Activated CD4-positive, alpha-beta T cell treated with anti-CD3 and anti-CD28 coated beads, Interleukin-2, amount 10 ng/mL, durations not matched to agents 7 days and 5 days (primary cell): ENCODE data around the gene CYP2A13. TPM values are rescaled to one million over a fixed set of nuclear protein-coding genes. Genes with fewer than 3 reads are reported as not detected.
"Not testable (repeated sequence)": the region's sequence is repeated elsewhere in the genome, so short reads cannot be mapped to it uniquely, and the experiment has no call there.

Experiments
- CTCF ChIA-PET: fragments of 350-600 bp; sonication (Branson Sonifier 250); formaldehyde crosslinking; loops from one replicate; lab custom pipeline; 2021; ENCODE audit warnings: antibody characterized with exemption; lab: Charles Lee
- POLR2A ChIA-PET: fragments of 350-600 bp; sonication (Branson Sonifier 250); formaldehyde crosslinking; loops from one replicate; lab custom pipeline; 2021; ENCODE audit warnings: antibody characterized with exemption; lab: Charles Lee
- DNase-seq: peaks from one replicate; pipeline ENCODE4 v3.0.0-alpha.2; 2020
- H3K27ac Mint-ChIP-seq: one replicate; pipeline ENCODE4 v1.8.0; 2021; ENCODE audit warnings: mild to moderate bottlenecking, moderate library complexity, mixed read lengths
- H3K27me3 Mint-ChIP-seq: one replicate; pipeline ENCODE4 v1.8.0; 2021; ENCODE audit warnings: mixed read lengths
- H3K36me3 Mint-ChIP-seq: one replicate; pipeline ENCODE4 v1.8.0; 2021; ENCODE audit warnings: low read depth, mixed read lengths
- H3K4me1 Mint-ChIP-seq: one replicate; pipeline ENCODE4 v1.8.0; 2021; ENCODE audit warnings: mixed read lengths
- H3K4me3 Mint-ChIP-seq: one replicate; pipeline ENCODE4 v1.8.0; 2021; ENCODE audit warnings: mild to moderate bottlenecking, moderate library complexity, mixed read lengths
- H3K9me3 Mint-ChIP-seq: one replicate; pipeline ENCODE4 v1.8.0; 2021; ENCODE audit warnings: mixed read lengths
- total RNA-seq, 2 experiments: library from RNA; stranded (reverse); gene quantifications; one replicate each; pipeline ENCODE4 v1.2.3, GENCODE V29; 2021

The CYP2A13 gene
- total RNA-seq = not detected

- no peak within 1 kb of the TSS for H3K4me3 Mint-ChIP-seq
- DNase-seq = no peak
- H3K4me1 Mint-ChIP-seq = no peaks in the 10 kb centered on the region
- H3K27ac Mint-ChIP-seq = no peak within 1 kb of the TSS
- H3K9me3 Mint-ChIP-seq = no peaks in the 10 kb centered on the region
- H3K27me3 Mint-ChIP-seq = peaks cover 56% of the 10 kb centered on the region
- ChIA-PET POLR2A (no interaction called here), CTCF (no interaction called here)
- no peaks in the 10 kb centered on the region for H3K36me3 Mint-ChIP-seq
These were observed at the start of gene CYP2A13 for GRCh38 chr19:41088151-41088550. Gene CYP2A13, plus strand, starts transcription at chr19:41088451. Its CDS starts 21 bp downstream, at chr19:41088472.

- ChIA-PET POLR2A (no interaction called here), CTCF (no interaction called here)
- no peak for DNase-seq
- Mint-ChIP-seq H3K27me3 (peaks cover 25% of the 10 kb centered on the region), H3K4me3 (no peak overlapping the region), H3K9me3 (peaks cover 4% of the 10 kb centered on the region), H3K4me1 (no peaks in the 10 kb centered on the region), H3K36me3 (no peaks in the 10 kb centered on the region), H3K27ac (no peak overlapping the region)
These were observed 48.4 kb upstream of the CYP2A13 start for GRCh38 chr19:41039806-41040205.

GRCh38 chr19:41045095-41045494 is 43.2 kb upstream of the CYP2A13 start:
- peaks cover 21% of the 10 kb centered on the region for H3K27me3 Mint-ChIP-seq
- POLR2A ChIA-PET, H3K36me3 Mint-ChIP-seq, H3K4me1 Mint-ChIP-seq, H3K9me3 Mint-ChIP-seq, DNase-seq, CTCF ChIA-PET, H3K4me3 Mint-ChIP-seq, H3K27ac Mint-ChIP-seq: not testable (repeated sequence)

GRCh38 chr19:41050426-41050825 is 37.8 kb upstream of the CYP2A13 start:
- no peak for DNase-seq
- ChIA-PET CTCF (no interaction called here), POLR2A (no interaction called here)
- H3K9me3 Mint-ChIP-seq = no peaks in the 10 kb centered on the region
- H3K4me3 Mint-ChIP-seq = no peak overlapping the region
- peaks cover 19% of the 10 kb centered on the region for H3K27me3 Mint-ChIP-seq
- H3K36me3 Mint-ChIP-seq = no peaks in the 10 kb centered on the region
- no peak overlapping the region for H3K27ac Mint-ChIP-seq
- no peaks in the 10 kb centered on the region for H3K4me1 Mint-ChIP-seq

- CTCF ChIA-PET = interaction anchor here (0.7 kb wide), 1 partner anchor 899 kb away, joined by 3 read pairs; no protein-coding TSS in a partner anchor
- H3K9me3 Mint-ChIP-seq, POLR2A ChIA-PET, DNase-seq, H3K36me3 Mint-ChIP-seq, H3K27ac Mint-ChIP-seq, H3K4me1 Mint-ChIP-seq, H3K4me3 Mint-ChIP-seq: not testable (repeated sequence)
- peaks cover 19% of the 10 kb centered on the region for H3K27me3 Mint-ChIP-seq
These were observed 36.1 kb upstream of the CYP2A13 start for GRCh38 chr19:41052162-41052561.

GRCh38 chr19:41053331-41053730 is 34.9 kb upstream of the CYP2A13 start:
- H3K4me1 Mint-ChIP-seq, H3K36me3 Mint-ChIP-seq, DNase-seq, CTCF ChIA-PET, H3K4me3 Mint-ChIP-seq, H3K9me3 Mint-ChIP-seq, H3K27ac Mint-ChIP-seq, POLR2A ChIA-PET: not testable (repeated sequence)
- peaks cover 21% of the 10 kb centered on the region for H3K27me3 Mint-ChIP-seq

GRCh38 chr19:41064974-41065569 is 23.2 kb upstream of the CYP2A13 start:
- no peaks in the 10 kb centered on the region for H3K36me3 Mint-ChIP-seq
- H3K27ac Mint-ChIP-seq = no peak overlapping the region
- H3K9me3 Mint-ChIP-seq = no peaks in the 10 kb centered on the region
- no peak for DNase-seq
- ChIA-PET POLR2A (no interaction called here), CTCF (interaction anchor here (0.6 to 1.2 kb wide), 4 partner anchors 8 to 789 kb away, joined by 3 read pairs; no protein-coding TSS in a partner anchor)
- H3K27me3 Mint-ChIP-seq = peaks cover 41% of the 10 kb centered on the region
- H3K4me1 Mint-ChIP-seq = no peaks in the 10 kb centered on the region
- no peak overlapping the region for H3K4me3 Mint-ChIP-seq

GRCh38 chr19:41076286-41076685 is 12.0 kb upstream of the CYP2A13 start:
- H3K4me3 Mint-ChIP-seq = no peak overlapping the region
- H3K4me1 Mint-ChIP-seq = no peaks in the 10 kb centered on the region
- ChIA-PET CTCF (no interaction called here), POLR2A (no interaction called here)
- H3K36me3 Mint-ChIP-seq = no peaks in the 10 kb centered on the region
- peaks cover 42% of the 10 kb centered on the region for H3K27me3 Mint-ChIP-seq
- no peak overlapping the region for H3K27ac Mint-ChIP-seq
- H3K9me3 Mint-ChIP-seq = peaks cover 8% of the 10 kb centered on the region
- DNase-seq = no peak

GRCh38 chr19:41083516-41083915 is 4.7 kb upstream of the CYP2A13 start:
- peaks cover 36% of the 10 kb centered on the region for H3K27me3 Mint-ChIP-seq
- no peaks in the 10 kb centered on the region for H3K4me1 Mint-ChIP-seq
- CTCF ChIA-PET = no interaction called here

GRCh38 chr19:41085748-41086415 is 2.4 kb upstream of the CYP2A13 start:
- Mint-ChIP-seq H3K4me3 (no peak overlapping the region), H3K4me1 (no peaks in the 10 kb centered on the region), H3K36me3 (no peaks in the 10 kb centered on the region), H3K9me3 (no peaks in the 10 kb centered on the region), H3K27ac (no peak overlapping the region), H3K27me3 (peaks cover 50% of the 10 kb centered on the region)
- DNase-seq = no peak
- ChIA-PET CTCF (interaction anchor here (0.7 kb wide), 1 partner anchor 109 kb away, joined by 4 read pairs; no protein-coding TSS in a partner anchor), POLR2A (no interaction called here)

More at GRCh38 chr19:41083516-41083915, 4.7 kb upstream of the CYP2A13 start:
- H3K4me3 Mint-ChIP-seq = no peak overlapping the region
- no peak for DNase-seq
- H3K27ac Mint-ChIP-seq = no peak overlapping the region
- H3K36me3 Mint-ChIP-seq = no peaks in the 10 kb centered on the region
- POLR2A ChIA-PET = no interaction called here
- peaks cover 5% of the 10 kb centered on the region for H3K9me3 Mint-ChIP-seq

GRCh38 chr19:41089959-41090358 is 1.7 kb downstream of the CYP2A13 start:
- Mint-ChIP-seq H3K27me3 (peaks cover 49% of the 10 kb centered on the region), H3K4me3 (no peak overlapping the region), H3K4me1 (no peaks in the 10 kb centered on the region), H3K36me3 (no peaks in the 10 kb centered on the region), H3K27ac (no peak overlapping the region), H3K9me3 (no peaks in the 10 kb centered on the region)
- POLR2A ChIA-PET = no interaction called here
- no peak for DNase-seq
- CTCF ChIA-PET = interaction anchor here (0.9 kb wide), 1 partner anchor 120 kb away, joined by 3 read pairs; no protein-coding TSS in a partner anchor

GRCh38 chr19:41095703-41096102 is 7.5 kb downstream of the CYP2A13 start:
- CTCF ChIA-PET = no interaction called here
- no peak for DNase-seq
- H3K9me3 Mint-ChIP-seq = peaks cover 3% of the 10 kb centered on the region
- H3K27me3 Mint-ChIP-seq = peaks cover 33% of the 10 kb centered on the region
- no peaks in the 10 kb centered on the region for H3K36me3 Mint-ChIP-seq
- H3K4me1 Mint-ChIP-seq = peaks cover 3% of the 10 kb centered on the region
- H3K27ac Mint-ChIP-seq = no peak overlapping the region
- no peak overlapping the region for H3K4me3 Mint-ChIP-seq
- POLR2A ChIA-PET = no interaction called here

- no peak overlapping the region for H3K4me3 Mint-ChIP-seq
These were observed 8.1 kb downstream of the CYP2A13 start for GRCh38 chr19:41096353-41096752.

More at GRCh38 chr19:41096353-41096752, 8.1 kb downstream of the CYP2A13 start:
- Mint-ChIP-seq H3K9me3 (peaks cover 5% of the 10 kb centered on the region), H3K27ac (no peak overlapping the region), H3K4me1 (peaks cover 3% of the 10 kb centered on the region), H3K36me3 (no peaks in the 10 kb centered on the region), H3K27me3 (peaks cover 32% of the 10 kb centered on the region)
- ChIA-PET CTCF (no interaction called here), POLR2A (no interaction called here)
- no peak for DNase-seq
